GM19467 (cell line): ENCODE results near the gene LTA4H.
A peak's percentile ranks its signal among the peaks of the same experiment; 100 is the strongest.

Source experiments
- ATAC-seq: cut with Tn5 transposase; IDR thresholded peaks from one replicate; pipeline ENCODE4 v1.9.1; 2021; ENCODE audit warnings: mild to moderate bottlenecking, moderate library complexity; ENCODE audit not compliant: unreplicated experiment

LTA4H gene

GRCh38 chr12:96060041-96060440 lies 24.7 kb upstream of the LTA4H start:
- ATAC-seq: no peak

GRCh38 chr12:96057986-96058553 lies 22.7 kb upstream of the LTA4H start:
- no peak for ATAC-seq

- ATAC-seq: no peak
Measured at GRCh38 chr12:96056646-96057455, 21.5 kb upstream of the LTA4H start.

DNA sequence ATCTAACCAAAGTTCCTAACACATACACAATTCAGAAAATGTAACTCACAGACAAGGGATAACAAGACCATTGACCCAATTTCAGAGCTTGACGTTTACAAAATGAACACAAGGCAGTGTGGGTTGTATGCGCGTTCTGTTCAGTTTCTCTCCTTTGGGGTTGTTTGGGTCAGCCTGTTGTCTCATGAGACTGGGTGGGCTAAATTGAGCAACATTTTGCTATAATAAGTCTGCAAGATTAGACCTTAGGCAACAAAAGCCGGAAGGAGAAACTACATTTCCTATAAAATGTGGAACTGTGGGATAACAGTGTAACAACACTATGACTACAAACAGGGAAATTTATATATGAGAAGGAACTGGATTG lies 18.8 kb upstream of the LTA4H start:
- no peak for ATAC-seq

GRCh38 chr12:96053476-96054243 lies 18.3 kb upstream of the LTA4H start:
- no peak for ATAC-seq

DNA sequence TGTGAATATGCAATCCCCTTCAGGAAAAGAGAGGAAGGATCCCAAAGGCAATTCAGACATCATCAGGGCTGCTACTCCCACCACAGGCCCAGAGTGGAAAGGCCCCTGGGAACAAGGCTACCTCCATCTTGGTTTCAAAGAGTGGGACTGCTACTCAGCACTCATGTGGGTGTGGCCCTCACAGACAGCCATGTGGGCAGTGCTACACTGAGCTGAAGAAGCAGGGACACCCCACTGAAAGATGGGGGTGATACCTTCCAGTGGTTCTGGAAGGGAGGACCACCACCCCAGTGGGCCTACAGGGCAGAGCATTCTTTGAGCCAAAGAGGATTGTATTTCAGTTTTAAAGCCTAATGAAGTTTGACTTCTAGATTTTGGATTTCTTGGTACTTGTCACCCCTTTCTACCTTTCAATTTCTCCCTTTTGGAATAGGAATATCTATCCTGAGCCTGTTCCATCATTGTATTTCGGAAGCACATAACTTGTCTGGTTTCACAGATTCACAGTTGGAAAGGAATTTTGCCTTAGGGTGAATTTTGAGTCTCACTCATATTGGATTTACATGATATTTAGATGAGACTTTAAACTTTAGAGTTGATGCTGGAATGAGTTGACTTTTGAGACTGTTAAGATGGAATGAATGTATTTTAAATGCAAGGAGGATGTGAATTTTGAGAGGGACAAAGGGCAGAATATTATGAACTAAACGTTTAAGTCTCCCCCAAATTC lies 16.5 kb upstream of the LTA4H start:
- ATAC-seq: no peak

- ATAC-seq: no peak
Measured at GRCh38 chr12:96050139-96050538, 14.8 kb upstream of the LTA4H start.

- no peak for ATAC-seq
Measured at GRCh38 chr12:96049101-96049500, 13.7 kb upstream of the LTA4H start.

DNA sequence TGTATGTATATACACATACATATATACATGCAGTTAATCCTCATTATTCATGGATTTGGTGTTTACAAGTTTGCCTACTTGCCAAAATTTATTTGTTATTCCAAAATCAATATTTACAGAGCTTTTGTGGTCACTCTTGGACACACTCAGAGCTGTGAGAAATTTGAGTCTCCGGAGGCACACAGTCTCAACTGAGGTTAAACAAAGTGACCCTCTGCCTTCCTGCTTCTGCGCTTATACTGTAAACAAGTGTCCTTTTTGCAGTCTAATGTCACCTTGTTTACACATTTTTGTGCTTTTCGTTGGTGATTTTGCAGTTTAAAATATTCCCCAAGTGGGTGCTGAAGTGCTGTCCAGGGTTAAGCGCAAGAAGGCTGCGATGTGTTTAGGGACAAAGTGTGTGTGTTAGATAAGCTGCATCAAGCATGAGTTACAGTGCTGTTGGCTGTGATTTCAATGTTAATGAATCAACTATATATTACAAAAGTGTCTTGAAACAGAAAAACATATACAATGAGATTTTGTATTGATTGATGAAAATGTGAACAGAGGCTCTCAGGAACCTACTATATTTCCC lies 13.1 kb upstream of the LTA4H start:
- ATAC-seq: no peak

GRCh38 chr12:96047229-96048211 lies 12.1 kb upstream of the LTA4H start:
- peak; percentile 68 for ATAC-seq

DNA sequence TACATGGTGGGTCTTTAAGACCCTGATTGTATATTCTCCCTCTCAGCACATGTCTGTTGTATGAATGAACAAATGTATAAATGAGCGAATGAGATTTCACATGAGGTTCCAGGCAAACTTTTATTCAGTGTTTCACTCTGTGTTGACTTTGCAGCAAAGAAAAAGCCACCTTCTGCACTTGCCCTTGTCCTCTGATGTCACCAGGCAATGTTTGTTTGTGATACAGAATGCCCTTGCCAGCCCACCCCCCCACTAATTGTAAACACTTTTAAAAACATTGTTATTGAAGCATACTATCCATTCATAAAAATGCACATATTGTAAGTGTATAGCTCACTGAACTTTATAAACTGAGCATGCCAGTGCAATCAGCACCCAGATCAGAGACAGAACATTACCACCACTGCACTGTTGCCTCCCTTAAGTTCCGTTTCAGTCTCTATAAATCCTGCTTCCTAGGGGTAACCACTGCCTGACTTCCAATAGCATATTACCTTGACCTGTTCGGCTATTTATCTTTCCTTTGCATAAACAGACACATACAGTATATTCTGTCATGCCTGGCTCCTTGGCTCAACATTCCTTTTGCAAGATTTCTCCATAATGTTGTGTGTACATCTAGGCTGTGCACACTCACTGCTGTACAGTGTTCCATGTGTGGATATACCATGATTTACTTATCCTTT lies 11.3 kb upstream of the LTA4H start:
- no peak for ATAC-seq

- ATAC-seq: no peak
Measured at GRCh38 chr12:96045566-96045965, 10.2 kb upstream of the LTA4H start.

- ATAC-seq: no peak
Measured at GRCh38 chr12:96044943-96045290, 9.5 kb upstream of the LTA4H start.

- no peak for ATAC-seq
Measured at GRCh38 chr12:96044017-96044942, 8.9 kb upstream of the LTA4H start.

DNA sequence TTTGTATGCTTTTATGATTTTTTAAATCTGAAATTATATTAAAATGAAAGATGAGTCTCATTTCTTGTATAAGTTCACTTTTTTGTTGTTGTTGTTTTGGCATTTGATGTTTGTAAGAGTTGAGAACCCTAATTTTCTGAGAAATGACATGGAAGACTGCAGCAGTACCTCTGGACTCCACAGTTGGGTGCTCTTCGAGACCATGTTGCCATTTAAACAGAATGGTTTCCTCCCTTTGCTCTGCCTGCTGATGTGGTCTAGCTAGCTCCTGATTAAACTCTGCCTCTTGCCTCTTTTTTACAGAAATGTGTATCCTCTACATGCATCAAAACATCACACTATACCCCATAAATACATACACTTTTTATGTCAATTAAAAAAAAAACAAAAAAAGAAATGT lies 5.8 kb upstream of the LTA4H start:
- no peak for ATAC-seq

GRCh38 chr12:96040305-96041133 lies 5.1 kb upstream of the LTA4H start:
- no peak for ATAC-seq

DNA sequence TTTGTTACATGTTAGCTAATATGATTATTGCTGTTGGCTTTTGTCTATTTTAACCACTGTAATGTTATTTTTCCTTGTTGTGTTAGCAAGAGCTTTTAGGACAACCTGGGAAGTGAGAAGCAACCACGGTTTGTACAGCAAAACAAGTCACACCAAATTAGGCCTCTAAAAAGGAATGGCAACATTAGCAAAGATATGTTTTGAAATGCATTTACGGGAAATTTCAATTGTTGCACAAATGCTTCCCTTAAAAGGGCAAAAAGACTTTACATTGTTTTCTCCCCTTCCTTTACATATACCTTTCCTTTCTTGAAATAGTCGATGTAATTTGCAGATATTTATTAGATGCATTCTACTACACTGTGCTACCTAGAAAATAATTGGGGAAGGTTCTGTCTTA lies 4.1 kb upstream of the LTA4H start:
- ATAC-seq: no peak
